Left lobe of liver (tissue), 2 donors: Measurements from ENCODE around the gene PCDHB2. TPM values are rescaled to one million over a fixed set of nuclear protein-coding genes. Genes with fewer than 3 reads are reported as not detected.
"Not testable (repeated sequence)": the region's sequence is repeated elsewhere in the genome, so short reads cannot be mapped to it uniquely, and the experiment has no call there.

Experiments
- ATAC-seq: fragments of 200-7000 bp; cut with Tn5 transposase; one replicate; pipeline ENCODE4 v1.9.1; 2020; ENCODE audit warnings: mild to moderate bottlenecking, moderate library complexity
- DNase-seq: peaks from one replicate; pipeline ENCODE4 v3.0.0-alpha.2; 2020; ENCODE audit warnings: low spot score
- total RNA-seq: library from RNA; stranded (reverse); gene quantifications from one replicate; pipeline ENCODE4 v1.2.1, GENCODE V29; 2021
- donor health status: DM: no; HTN: no; CAD: no; lungs with moderate emphysema.
- donor health status: DM: no; HTN: yes; CAD: no.

Gene PCDHB2
- total RNA-seq, 1 donor from 2014 or later: 0.08 TPM

DNA sequence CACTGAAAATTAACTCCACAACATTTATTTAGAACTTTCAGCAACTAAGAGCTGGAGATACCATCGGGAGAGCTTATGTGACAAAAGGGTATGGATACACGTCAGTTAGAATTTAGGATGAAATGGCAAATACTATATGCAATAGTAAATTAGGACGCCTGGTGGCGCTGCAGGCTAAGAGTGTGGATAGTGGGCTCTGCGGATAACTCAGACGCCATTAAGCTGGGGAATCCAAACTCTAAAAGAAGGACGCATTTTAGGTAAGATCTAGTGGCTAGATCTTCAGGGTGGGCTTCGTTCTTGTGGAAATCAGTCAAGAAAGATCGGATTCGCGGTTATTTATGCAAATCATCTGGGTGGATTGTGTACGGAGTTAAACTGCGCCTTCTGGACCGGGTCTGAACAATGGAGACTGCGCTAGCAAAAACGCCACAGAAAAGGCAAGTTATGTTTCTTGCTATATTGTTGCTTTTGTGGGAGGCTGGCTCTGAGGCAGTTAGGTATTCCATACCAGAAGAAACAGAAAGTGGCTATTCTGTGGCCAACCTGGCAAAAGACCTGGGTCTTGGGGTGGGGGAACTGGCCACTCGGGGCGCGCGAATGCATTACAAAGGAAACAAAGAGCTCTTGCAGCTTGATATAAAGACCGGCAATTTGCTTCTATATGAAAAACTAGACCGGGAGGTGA is 40.8 kb downstream of the PCDHB2 start, which contains the start of gene PCDHB5:
PCDHB5 (plus strand) TSS at position 177 of the 688 bp plus-strand sequence; CDS start at position 406, 229 bp downstream.
- ATAC-seq (peak; percentile 78), DNase-seq (no peak)

DNA sequence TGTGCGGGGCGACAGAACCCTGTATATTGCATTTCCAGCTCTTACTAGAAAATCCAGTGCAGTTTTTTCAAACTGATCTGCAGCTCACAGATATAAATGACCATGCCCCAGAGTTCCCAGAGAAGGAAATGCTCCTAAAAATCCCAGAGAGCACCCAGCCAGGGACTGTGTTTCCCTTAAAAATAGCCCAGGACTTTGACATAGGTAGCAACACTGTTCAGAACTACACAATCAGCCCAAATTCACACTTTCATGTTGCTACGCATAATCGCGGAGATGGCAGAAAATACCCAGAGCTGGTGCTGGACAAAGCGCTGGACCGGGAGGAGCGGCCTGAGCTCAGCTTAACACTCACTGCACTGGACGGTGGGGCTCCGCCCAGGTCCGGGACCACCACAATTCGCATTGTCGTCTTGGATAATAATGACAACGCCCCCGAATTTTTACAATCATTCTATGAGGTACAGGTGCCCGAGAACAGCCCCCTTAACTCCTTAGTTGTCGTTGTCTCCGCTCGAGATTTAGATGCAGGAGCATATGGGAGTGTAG is 41.4 kb downstream of the PCDHB2 start:
- DNase-seq (no peak), ATAC-seq (no peak)

DNA sequence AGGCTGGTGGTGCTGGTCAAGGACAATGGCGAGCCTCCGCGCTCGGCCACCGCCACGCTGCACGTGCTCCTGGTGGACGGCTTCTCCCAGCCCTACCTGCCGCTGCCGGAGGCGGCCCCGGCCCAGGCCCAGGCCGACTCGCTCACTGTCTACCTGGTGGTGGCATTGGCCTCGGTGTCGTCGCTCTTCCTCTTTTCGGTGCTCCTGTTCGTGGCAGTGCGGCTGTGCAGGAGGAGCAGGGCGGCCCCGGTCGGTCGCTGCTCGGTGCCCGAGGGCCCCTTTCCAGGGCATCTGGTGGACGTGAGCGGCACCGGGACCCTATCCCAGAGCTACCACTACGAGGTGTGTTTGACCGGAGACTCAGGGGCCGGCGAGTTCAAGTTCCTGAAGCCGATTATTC is 42.9 kb downstream of the PCDHB2 start:
- DNase-seq, ATAC-seq: not testable (repeated sequence)

Other genes with a start within 250 kb of the PCDHB2 start
- gene PCDHA9, start 246.2 kb upstream of the PCDHB2 start, total RNA-seq: not detected
- not detected for gene PCDHA10, start 238.7 kb upstream of the PCDHB2 start, total RNA-seq
- gene PCDHA11, start 225.7 kb upstream of the PCDHB2 start, total RNA-seq: 0.23 TPM
- 0.08 TPM for gene PCDHA12, start 219.3 kb upstream of the PCDHB2 start, total RNA-seq
- 0.28 TPM for gene PCDHA13, start 212.5 kb upstream of the PCDHB2 start, total RNA-seq
- 0.28 TPM for gene PCDHAC1, start 168.3 kb upstream of the PCDHB2 start, total RNA-seq
- 0.86 TPM for gene PCDHAC2, start 128.1 kb upstream of the PCDHB2 start, total RNA-seq
- not detected for gene PCDHB1, start 43.2 kb upstream of the PCDHB2 start, total RNA-seq
- 0.15 TPM for gene PCDHB3, start 5.9 kb downstream of the PCDHB2 start, total RNA-seq
- gene PCDHB4, start 27.2 kb downstream of the PCDHB2 start, total RNA-seq: 0.35 TPM
- gene PCDHB5, start 40.6 kb downstream of the PCDHB2 start, total RNA-seq: 0.33 TPM
- 0.10 TPM for gene PCDHB6, start 55.4 kb downstream of the PCDHB2 start, total RNA-seq
- gene PCDHB7, start 78.0 kb downstream of the PCDHB2 start, total RNA-seq: 0.25 TPM
- gene PCDHB8, start 83.2 kb downstream of the PCDHB2 start, total RNA-seq: not detected
- gene PCDHB16, start 87.8 kb downstream of the PCDHB2 start, total RNA-seq: 0.58 TPM
- 0.05 TPM for gene PCDHB9, start 92.5 kb downstream of the PCDHB2 start, total RNA-seq
- gene PCDHB10, start 97.7 kb downstream of the PCDHB2 start, total RNA-seq: 0.28 TPM
- gene PCDHB11, start 105.0 kb downstream of the PCDHB2 start, total RNA-seq: 0.20 TPM
- gene PCDHB12, start 114.1 kb downstream of the PCDHB2 start, total RNA-seq: 0.28 TPM
- gene PCDHB13, start 119.3 kb downstream of the PCDHB2 start, total RNA-seq: 0.65 TPM
- gene PCDHB14, start 128.7 kb downstream of the PCDHB2 start, total RNA-seq: 0.75 TPM
- 0.38 TPM for gene PCDHB15, start 150.8 kb downstream of the PCDHB2 start, total RNA-seq
- 0.25 TPM for gene SLC25A2, start 209.4 kb downstream of the PCDHB2 start, total RNA-seq
- gene TAF7, start 226.2 kb downstream of the PCDHB2 start, total RNA-seq: 20.6 TPM
- gene PCDHGA1, start 235.9 kb downstream of the PCDHB2 start, total RNA-seq: 0.10 TPM
- 1.1 TPM for gene PCDHGA2, start 244.1 kb downstream of the PCDHB2 start, total RNA-seq
- gene PCDHGA3, start 249.2 kb downstream of the PCDHB2 start, total RNA-seq: 0.60 TPM